MM.1S (cell line): Measurements from ENCODE around the gene PATJ.

Experiments used
- EZH2 ChIP-seq: fragments of 300-600 bp; sonication (generic); optimal IDR thresholded peaks from 2 replicates; pipeline ENCODE3; 2017; ENCODE audit warnings: low read depth, mild to moderate bottlenecking, antibody characterized with exemption, low read length, mixed read lengths
- TF ChIP-seq, protein P1 (sequence below): fragments of 300-600 bp; sonication (generic); IDR thresholded peaks from 2 replicates; pipeline ENCODE4 v1.5.1; 2016; ENCODE audit warnings: antibody characterized with exemption, low read length, mixed read lengths

DNA sequence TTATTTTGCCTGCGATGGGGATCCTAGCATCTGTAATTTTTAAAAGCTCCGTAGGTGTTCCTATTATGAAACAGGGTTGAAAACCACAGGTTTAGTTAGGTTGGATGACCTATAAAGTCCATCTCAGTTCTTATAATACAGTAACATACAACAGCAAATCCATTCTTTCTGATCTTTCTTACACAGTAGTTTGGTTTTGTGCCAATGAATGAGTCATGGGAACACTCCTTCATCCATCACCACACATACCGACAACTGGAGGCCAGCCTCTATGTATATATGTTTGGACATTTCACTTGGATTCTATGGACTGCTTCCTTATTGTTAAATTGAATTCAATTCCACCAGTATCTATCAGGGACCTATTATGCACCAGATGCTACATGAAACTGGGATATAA is 334.0 kb downstream of the PATJ start:
- TF ChIP-seq, protein P1, sequence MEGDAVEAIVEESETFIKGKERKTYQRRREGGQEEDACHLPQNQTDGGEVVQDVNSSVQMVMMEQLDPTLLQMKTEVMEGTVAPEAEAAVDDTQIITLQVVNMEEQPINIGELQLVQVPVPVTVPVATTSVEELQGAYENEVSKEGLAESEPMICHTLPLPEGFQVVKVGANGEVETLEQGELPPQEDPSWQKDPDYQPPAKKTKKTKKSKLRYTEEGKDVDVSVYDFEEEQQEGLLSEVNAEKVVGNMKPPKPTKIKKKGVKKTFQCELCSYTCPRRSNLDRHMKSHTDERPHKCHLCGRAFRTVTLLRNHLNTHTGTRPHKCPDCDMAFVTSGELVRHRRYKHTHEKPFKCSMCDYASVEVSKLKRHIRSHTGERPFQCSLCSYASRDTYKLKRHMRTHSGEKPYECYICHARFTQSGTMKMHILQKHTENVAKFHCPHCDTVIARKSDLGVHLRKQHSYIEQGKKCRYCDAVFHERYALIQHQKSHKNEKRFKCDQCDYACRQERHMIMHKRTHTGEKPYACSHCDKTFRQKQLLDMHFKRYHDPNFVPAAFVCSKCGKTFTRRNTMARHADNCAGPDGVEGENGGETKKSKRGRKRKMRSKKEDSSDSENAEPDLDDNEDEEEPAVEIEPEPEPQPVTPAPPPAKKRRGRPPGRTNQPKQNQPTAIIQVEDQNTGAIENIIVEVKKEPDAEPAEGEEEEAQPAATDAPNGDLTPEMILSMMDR: no peak
- no peak for TF ChIP-seq EZH2
